Activated T-cell treated with anti-CD3 and anti-CD28 coated beads for 24 hours (primary cell): ENCODE results near the gene TAS2R8.
"Not testable (repeated sequence)": the region's sequence is repeated elsewhere in the genome, so short reads cannot be mapped to it uniquely, and the experiment has no call there.

Source experiments
- DNase-seq: peaks from one replicate; pipeline ENCODE4 v3.0.0-alpha.2; 2020; ENCODE audit warnings: low read depth

TAS2R8 gene

DNA sequence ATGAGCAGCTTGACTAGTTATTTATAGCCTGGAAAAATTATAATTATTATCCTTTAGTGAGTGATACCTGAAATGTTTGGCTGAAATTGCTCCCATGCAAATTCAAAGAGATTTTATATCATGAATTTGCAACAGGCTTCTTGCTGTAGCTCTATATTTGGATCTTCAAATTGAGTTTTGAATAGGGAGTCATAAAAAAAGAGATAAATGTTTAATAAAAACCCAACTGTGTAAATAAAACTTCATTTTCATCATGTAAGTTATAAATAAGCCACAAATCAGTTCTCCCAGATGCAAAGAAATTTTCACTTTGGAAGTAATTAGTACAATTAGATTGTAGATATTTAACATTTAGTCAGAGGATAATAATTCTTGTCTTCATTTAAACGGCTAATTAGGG is at the start of gene TAS2R8:
TSS of gene TAS2R8 (minus strand) at position 101 of the 400 bp plus-strand sequence. CDS start 306 bp downstream, outside the sequence.
- DNase-seq, result no peak

GRCh38 chr12:10855807-10856206 is 48.7 kb upstream of the TAS2R8 start:
- no peak for DNase-seq

GRCh38 chr12:10853776-10854175 is 46.7 kb upstream of the TAS2R8 start:
- DNase-seq, result no peak

DNA sequence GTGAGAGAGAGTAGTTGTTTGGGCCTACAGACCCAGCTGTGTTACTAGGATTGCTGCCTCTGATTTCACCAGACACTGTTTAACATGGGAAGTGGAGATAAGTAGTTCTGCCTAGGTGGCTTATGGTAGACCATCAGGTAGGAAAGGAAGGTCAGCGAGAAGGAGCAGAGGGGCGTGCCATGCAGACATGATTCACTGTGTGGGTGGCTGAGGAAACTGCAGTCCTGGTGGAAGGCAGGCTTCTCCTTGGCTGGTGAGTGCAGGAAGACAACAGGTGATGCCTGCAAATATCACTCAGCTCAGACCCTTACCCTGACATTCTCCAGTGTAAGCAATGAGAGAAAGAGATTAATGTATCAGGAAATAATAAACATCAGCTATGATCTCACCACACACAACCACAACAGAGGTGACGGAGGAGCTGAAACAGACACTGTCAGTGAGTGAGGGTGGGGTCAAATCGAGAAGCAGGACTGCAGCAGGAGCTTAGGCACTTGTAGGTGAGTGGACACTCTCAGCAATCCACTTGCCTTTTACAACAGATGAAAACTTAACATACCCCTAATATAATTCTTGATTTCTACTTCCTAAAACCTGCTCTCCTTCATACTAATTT is 44.3 kb upstream of the TAS2R8 start:
- DNase-seq, result no peak

DNA sequence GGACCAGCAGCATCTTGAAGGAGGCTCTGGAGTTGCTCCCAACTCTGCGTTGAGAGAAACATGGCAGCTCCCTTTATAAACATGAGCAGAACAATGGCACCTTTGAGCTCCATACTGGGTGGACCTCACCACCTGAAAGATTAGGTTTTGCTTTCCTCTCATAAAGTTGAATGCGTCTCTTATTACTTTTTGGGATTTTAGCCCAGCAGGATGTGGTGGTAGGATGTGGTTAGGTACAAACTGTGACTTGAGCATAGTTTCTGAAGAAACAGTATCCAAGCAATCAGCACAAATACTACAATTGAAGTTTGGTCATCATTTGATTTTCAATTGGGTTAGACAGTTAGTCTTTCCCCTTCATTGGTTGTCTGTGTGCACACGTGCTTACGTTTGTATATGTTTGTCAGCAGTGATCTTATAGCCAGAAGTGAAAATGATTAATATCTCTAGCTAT is 42.4 kb upstream of the TAS2R8 start, which contains the start of gene PRR4:
TSS of gene PRR4 (minus strand) at position 51 of the 454 bp plus-strand sequence. CDS start at position 13, 38 bp downstream.
- DNase-seq, result no peak

DNA sequence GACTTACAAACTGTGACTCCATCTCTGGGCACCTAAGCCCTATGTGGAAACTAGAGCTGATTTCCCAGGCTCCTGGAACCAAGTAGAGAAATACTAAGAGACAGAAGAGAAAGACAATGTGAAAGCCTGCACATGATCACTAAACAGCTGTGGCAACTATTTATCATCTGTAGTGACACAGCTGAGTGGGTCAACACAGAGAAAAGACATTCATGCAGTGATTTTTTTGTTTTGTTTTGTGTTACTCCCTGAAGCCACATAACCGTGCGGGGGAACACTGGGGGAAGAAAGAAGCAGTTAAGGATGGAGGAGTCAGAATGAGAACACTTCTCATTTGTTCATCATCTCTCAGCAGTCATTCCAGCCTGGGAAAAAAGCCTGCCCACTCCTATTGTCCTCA is 40.7 kb upstream of the TAS2R8 start:
- no peak for DNase-seq

DNA sequence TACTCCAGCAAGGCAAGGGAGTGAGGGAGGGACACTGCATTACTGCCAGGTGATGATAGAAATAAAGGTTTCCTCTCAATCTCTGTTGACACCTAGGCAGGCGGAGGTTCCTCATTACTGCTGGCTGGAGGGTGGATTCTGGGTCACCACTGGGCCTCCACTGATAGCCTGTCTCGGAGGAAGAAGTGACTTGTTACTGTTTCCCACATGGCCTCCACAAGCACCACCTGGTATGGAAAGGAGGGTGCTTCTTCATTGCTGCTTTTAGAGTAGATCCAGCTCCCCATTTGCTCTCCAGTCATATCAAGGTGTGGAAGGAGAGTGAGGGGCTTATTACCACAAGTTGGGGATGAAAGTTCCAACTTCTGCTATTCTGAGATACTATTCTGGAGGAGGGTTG is 35.8 kb upstream of the TAS2R8 start:
- no peak for DNase-seq

- no peak for DNase-seq
Observed at GRCh38 chr12:10838461-10838860, 31.4 kb upstream of the TAS2R8 start.

DNA sequence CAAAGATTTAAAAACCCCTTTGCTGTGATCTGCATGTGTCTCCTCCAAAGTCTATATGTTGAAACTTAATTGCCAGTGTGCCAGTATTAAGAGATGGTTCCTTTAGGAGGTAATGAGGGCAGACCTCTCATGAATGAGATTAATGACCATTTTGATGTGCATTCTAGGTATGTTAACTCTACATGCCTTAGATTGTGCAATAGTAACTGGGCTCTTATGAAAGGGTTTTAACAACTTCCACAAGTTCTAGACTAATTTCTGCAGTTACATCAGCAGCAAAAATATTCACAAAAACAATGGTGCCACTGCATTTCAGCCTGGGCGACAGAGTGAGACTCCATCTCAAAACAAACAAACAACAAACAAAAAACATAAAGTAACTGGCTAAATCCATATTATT is 22.9 kb upstream of the TAS2R8 start:
- no peak for DNase-seq

DNA sequence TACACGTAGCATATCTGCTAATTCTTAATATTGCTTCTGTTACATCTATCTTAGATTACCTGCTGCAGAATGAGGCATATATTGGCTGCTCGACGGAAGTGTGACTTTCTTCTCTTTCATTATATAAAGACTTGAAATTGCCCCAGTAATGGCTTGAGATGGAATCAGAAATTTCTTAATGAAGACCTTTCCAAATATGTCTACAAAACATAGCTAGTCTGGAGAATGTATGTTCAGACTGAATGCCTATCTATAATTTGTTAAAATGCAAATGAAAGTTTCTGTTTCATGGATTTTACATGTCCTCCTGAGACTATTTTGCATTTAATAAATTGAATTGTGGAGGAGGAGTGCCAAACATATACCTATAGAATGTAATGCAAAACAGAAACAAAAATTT is 19.2 kb upstream of the TAS2R8 start, which contains the start of gene TAS2R10:
TSS of gene TAS2R10 (minus strand) at position 101 of the 400 bp plus-strand sequence. CDS start at position 12, 89 bp downstream.
- DNase-seq, result no peak

DNA sequence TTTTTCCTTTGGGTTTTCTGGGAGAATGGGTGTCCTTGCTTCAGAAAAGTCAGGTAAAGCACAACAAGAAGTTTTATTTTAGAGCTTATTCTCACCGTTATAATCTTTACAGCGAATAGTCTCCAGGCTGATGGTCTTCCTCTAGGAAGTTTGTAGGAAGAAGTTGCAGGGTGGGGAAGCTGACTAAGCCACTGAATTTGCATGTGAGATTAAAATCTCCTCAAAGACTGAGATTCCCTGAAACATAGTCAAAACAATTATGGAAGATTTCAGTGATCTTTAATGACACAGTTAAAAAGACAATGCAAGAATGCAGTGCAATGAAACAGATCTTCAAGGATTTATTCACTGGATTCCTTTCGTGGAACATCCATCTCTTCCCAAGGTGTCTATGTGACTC is 17.9 kb upstream of the TAS2R8 start:
- no peak for DNase-seq

GRCh38 chr12:10811883-10812536 is 4.9 kb upstream of the TAS2R8 start:
- no peak for DNase-seq

- no peak for DNase-seq
Observed at GRCh38 chr12:10810068-10810467, 3.0 kb upstream of the TAS2R8 start, which contains the start of gene TAS2R9. TSS of gene TAS2R9 (minus strand) at chr12:10810168. CDS start at chr12:10810075, 93 bp downstream.

GRCh38 chr12:10802587-10802986 is 4.5 kb downstream of the TAS2R8 start, which contains the start of gene TAS2R7:
TSS of gene TAS2R7 (minus strand) at chr12:10802627. CDS start at chr12:10802570, 57 bp downstream.
- no peak for DNase-seq

DNA sequence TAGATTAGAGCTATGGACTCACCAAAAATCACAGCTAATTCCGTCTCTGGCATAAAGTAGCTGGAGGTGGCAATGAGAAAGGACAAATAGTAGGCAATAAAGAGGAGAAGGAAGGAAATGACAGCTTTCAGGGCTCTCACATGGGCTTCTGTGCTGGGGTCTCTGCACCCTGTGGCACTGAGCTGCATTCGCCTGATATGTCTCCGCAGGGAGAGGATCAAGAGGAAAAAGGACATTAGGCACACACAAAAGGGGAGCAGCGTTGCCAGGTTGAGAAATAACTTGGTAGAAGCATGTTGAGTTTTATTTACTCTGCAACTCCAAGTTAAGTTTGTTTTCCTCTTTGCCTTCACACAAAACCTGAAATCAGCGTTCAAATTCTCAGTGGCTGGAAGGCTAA is 5.3 kb downstream of the TAS2R8 start:
- no peak for DNase-seq

DNA sequence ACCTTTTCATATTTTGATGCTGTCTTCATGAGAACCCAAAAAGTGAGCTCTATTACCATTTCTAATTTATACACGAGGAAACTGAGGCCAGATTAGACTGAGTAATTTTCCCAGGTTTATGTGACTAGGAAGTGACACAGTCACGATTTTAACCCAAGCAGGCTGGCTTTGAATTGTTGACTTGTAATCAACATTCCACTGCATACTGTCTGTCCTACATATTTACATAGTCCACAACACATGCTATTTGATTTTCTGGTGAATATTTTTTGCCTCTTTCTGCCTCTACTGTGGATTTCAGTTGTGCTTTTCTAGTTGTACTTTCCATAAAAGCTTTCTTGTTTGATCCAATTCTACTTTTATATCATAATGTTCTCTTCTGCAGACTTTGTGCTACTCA is 12.9 kb downstream of the TAS2R8 start:
- no peak for DNase-seq

- not testable (repeated sequence) for DNase-seq
Observed at GRCh38 chr12:10791769-10792168, 15.3 kb downstream of the TAS2R8 start.

GRCh38 chr12:10783252-10783651 is 23.8 kb downstream of the TAS2R8 start:
- no peak for DNase-seq

- DNase-seq, result no peak
Observed at GRCh38 chr12:10779103-10779502, 28.0 kb downstream of the TAS2R8 start.

DNA sequence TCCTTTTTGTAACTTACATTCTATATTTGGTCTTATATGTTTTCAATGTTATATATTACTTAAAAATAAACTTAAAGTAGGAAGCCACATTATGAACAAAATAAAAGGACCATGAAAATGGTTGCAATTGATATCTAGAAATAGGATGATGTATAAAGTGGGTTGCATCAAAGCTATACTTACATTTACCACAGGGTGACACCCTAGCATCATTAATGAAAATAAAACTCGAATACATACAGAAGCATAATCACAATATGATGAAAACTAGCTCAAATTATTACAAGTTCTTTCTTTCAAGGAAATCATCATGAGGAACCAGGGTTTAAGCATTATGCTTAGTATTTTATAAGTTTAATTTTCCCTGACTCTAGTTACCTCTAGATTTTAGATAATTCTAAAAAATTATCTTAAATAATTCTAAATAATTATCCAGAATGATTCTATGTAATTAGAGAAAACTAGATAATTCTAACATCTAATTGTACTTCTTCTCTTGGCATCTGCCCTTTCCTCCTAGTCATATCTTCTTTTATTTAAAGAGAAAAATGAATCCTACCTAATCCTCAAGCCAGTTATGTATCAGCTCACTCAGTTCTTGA is 35.9 kb downstream of the TAS2R8 start:
- DNase-seq, result no peak

GRCh38 chr12:10759657-10760056 is 47.4 kb downstream of the TAS2R8 start:
- DNase-seq, result no peak

DNA sequence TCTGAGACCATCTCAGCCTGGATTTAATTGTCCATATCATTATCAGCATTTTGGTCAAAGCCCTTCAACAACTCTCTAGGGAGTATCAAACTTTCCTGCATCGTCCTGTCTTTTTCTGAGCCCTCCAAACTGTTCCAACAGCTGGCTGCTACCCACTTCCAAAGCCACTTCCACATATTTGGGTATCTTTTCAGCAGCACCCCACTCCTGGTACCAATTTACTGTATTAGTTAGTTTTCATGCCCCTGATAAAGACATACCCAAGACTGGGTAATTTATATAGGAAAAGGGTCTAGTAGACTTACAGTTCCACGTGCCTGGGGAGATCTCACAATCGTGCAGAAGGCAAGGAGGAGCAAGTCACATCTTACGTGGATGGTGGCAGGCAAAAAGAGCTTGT is 50.9 kb downstream of the TAS2R8 start:
- DNase-seq, result no peak
